GM18505 (cell line): ENCODE measurements around the gene MDM1.

Source experiments
- ATAC-seq: cut with Tn5 transposase; IDR thresholded peaks from one replicate; pipeline ENCODE4 v1.9.1; 2021; ENCODE audit not compliant: unreplicated experiment
- POLR2A ChIP-seq: IDR thresholded peaks from 4 replicates; pipeline ENCODE4 v1.6.1; 2011; ENCODE audit warnings: borderline replicate concordance; ENCODE audit not compliant: insufficient read depth, insufficient read length; ENCODE audit errors: extremely low read depth

The MDM1 gene

DNA sequence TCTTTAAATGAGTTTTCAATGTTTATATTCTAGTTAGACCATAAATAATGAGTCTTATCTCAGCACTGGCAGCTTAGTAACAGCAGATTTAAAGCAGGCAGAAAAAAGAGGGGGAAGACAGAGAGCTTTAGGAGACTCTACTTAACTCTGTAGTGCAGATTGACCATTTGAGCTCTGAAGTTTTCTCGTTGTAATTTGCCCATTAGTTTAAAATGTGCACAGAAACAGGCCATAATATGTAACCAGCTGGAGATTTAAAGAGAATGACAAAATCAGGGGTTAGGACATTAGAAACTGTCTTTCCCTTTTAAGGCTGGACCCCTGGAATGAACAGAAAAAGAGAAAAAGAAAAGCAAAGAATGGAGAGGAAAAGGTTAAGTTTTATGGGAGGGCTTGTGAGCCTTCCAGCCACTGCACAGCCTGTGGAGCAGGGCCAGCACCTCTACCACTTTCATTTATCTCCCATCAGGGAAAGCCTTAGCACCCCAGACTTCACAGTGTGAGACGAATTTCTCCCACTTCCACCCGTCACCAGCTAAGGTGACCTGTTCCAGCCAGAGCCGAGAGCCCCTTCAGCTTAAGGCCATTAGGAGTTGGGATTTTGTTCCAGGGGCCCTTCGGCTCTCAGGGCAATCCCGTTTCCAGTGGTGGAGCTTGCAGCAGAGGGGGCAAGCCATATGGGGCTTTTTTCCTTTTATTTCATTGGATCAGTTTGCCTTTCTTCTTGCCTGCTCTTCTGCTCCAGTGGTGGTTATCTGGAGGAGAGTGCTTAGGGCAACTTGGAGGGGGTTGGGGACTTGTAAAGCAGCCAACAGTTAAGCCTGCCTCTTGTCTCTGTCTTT, 86.8 kb downstream of the MDM1 start:
- no peak for ATAC-seq
- TF ChIP-seq POLR2A: no peak
